SU-DHL-6 (cell line): ENCODE results near the gene PTPRE.

Source experiments
- H2AFZ ChIP-seq: fragments of 200-600 bp; sonication (generic); 2 replicates; pipeline ENCODE4 v1.6.1; 2014; ENCODE audit warnings: low read depth, mild to moderate bottlenecking, moderate library complexity, mixed read lengths, antibody characterized with exemption, low read length; ENCODE audit not compliant: severe bottlenecking
- H3F3A ChIP-seq: fragments of 200-600 bp; shearing (Covaris generic); 2 replicates; pipeline ENCODE4 v1.6.0; 2016; ENCODE audit warnings: antibody characterized with exemption, mild to moderate bottlenecking; ENCODE audit not compliant: insufficient read depth
- H3K27ac ChIP-seq: fragments of 200-600 bp; sonication (generic); 2 replicates; pipeline ENCODE4 v1.5.1; 2016; ENCODE audit warnings: low read depth, mild to moderate bottlenecking, low read length, moderate library complexity, mixed read lengths
- H3K27me3 ChIP-seq: fragments of 200-600 bp; sonication (generic), shearing (Covaris generic); 2 replicates; pipeline ENCODE4 v1.6.0; 2014; ENCODE audit warnings: mild to moderate bottlenecking, low read length
- H3K36me3 ChIP-seq: fragments of 200-600 bp; sonication (generic); 2 replicates; pipeline ENCODE4 v1.6.1; 2014; ENCODE audit warnings: mild to moderate bottlenecking, low read length, mixed read lengths
- H3K4me2 ChIP-seq: fragments of 300-600, 200-600 bp; shearing (Covaris generic), sonication (generic); 2 replicates; pipeline ENCODE4 v1.6.0; 2014; ENCODE audit warnings: low read length, low read depth, mild to moderate bottlenecking; ENCODE audit not compliant: poor library complexity, severe bottlenecking
- H3K4me3 ChIP-seq: fragments of 200-600 bp; sonication (generic); 2 replicates; pipeline ENCODE4 v1.5.1; 2014; ENCODE audit warnings: antibody characterized with exemption, low read length, mild to moderate bottlenecking, mixed read lengths; ENCODE audit not compliant: insufficient read depth, poor library complexity, severe bottlenecking
- H3K79me2 ChIP-seq: fragments of 200-600 bp; sonication (generic); 2 replicates; pipeline ENCODE4 v1.6.1; 2014; ENCODE audit warnings: mild to moderate bottlenecking, low read length, moderate library complexity; ENCODE audit not compliant: insufficient read depth
- H3K9ac ChIP-seq: fragments of 200-600 bp; sonication (generic); 2 replicates; pipeline ENCODE4 v1.7.0; 2014; ENCODE audit warnings: mild to moderate bottlenecking, low read length
- H3K9me2 ChIP-seq: fragments of 200-600 bp; sonication (generic); replicated peaks from 2 replicates; pipeline ENCODE4 v1.6.1; 2014; ENCODE audit warnings: low read length; ENCODE audit not compliant: insufficient read depth
- H3K9me3 ChIP-seq: fragments of 200-600 bp; sonication (generic); 2 replicates; pipeline ENCODE4 v1.6.1; 2014; ENCODE audit warnings: low read length, mixed read lengths; ENCODE audit not compliant: insufficient read depth
- H4K20me1 ChIP-seq: fragments of 200-600 bp; sonication (generic); 2 replicates; pipeline ENCODE4 v1.6.1; 2014; ENCODE audit warnings: low read depth, mild to moderate bottlenecking, antibody characterized with exemption, low read length, moderate library complexity, mixed read lengths
- CTCF ChIP-seq: fragments of 200-600 bp; sonication (generic); IDR thresholded peaks from one replicate; pipeline ENCODE4 v1.5.1; 2017; ENCODE audit warnings: antibody characterized with exemption, mild to moderate bottlenecking, low read length, moderate library complexity; ENCODE audit not compliant: insufficient read depth, poor library complexity, severe bottlenecking
- EZH2phosphoT487 ChIP-seq: fragments of 200-600 bp; sonication (generic), shearing (Covaris generic); conservative IDR thresholded peaks from 2 replicates; pipeline ENCODE4 v1.6.1; 2018; ENCODE audit warnings: mild to moderate bottlenecking, antibody characterized with exemption, low read length, moderate library complexity, mixed read lengths

PTPRE gene

GRCh38 chr10:128061306-128062300, 154.7 kb downstream of the PTPRE start:
- H3K4me2 ChIP-seq: no peak overlapping the region
- no peaks in the 10 kb centered on the region for H3K79me2 ChIP-seq
- H4K20me1 ChIP-seq: no peaks in the 10 kb centered on the region
- TF ChIP-seq EZH2phosphoT487: no peak
- no peak for TF ChIP-seq CTCF
- no peaks in the 10 kb centered on the region for H3K9me2 ChIP-seq
- H3K9me3 ChIP-seq: no peaks in the 10 kb centered on the region
- H2AFZ ChIP-seq: no peak overlapping the region
- no peaks in the 10 kb centered on the region for H3K27me3 ChIP-seq
- H3K27ac ChIP-seq: no peak overlapping the region
- peaks cover 6% of the 10 kb centered on the region; the same call in 1 of the 2 replicates for H3F3A ChIP-seq
- H3K9ac ChIP-seq: no peak overlapping the region
- no peaks in the 10 kb centered on the region for H3K36me3 ChIP-seq
- no peak overlapping the region for H3K4me3 ChIP-seq

GRCh38 chr10:128062331-128062880, 155.5 kb downstream of the PTPRE start:
- no peaks in the 10 kb centered on the region for H3K9me3 ChIP-seq
- H3K4me3 ChIP-seq: peak overlapping the region; percentile 12
- no peaks in the 10 kb centered on the region for H3K36me3 ChIP-seq
- no peaks in the 10 kb centered on the region for H4K20me1 ChIP-seq
- peaks cover 6% of the 10 kb centered on the region; the same call in 1 of the 2 replicates for H3F3A ChIP-seq
- H3K4me2 ChIP-seq: peak overlapping the region; percentile 56
- TF ChIP-seq EZH2phosphoT487 (no peak), CTCF (no peak)
- peak overlapping the region; percentile 4; the same call in 1 of the 2 replicates for H3K9ac ChIP-seq
- peak overlapping the region; percentile 52; the same call in 1 of the 2 replicates for H3K27ac ChIP-seq
- H3K27me3 ChIP-seq: no peaks in the 10 kb centered on the region
- peak overlapping the region; percentile 18 for H2AFZ ChIP-seq
- no peaks in the 10 kb centered on the region for H3K79me2 ChIP-seq
- no peaks in the 10 kb centered on the region for H3K9me2 ChIP-seq

- Histone ChIP-seq H3K4me2 (peak overlapping the region; percentile 56), H2AFZ (peak overlapping the region; percentile 18), H3K9ac (peak overlapping the region; percentile 11; the same call in 1 of the 2 replicates)
Measured at GRCh38 chr10:128062881-128063563, 156.1 kb downstream of the PTPRE start.

More at GRCh38 chr10:128062881-128063563, 156.1 kb downstream of the PTPRE start:
- H3F3A ChIP-seq: peaks cover 6% of the 10 kb centered on the region; the same call in 1 of the 2 replicates
- no peaks in the 10 kb centered on the region for H3K36me3 ChIP-seq
- H3K79me2 ChIP-seq: no peaks in the 10 kb centered on the region
- H3K9me2 ChIP-seq: no peaks in the 10 kb centered on the region
- no peaks in the 10 kb centered on the region for H3K9me3 ChIP-seq
- TF ChIP-seq CTCF (no peak), EZH2phosphoT487 (no peak)
- H3K27me3 ChIP-seq: no peaks in the 10 kb centered on the region
- peak overlapping the region; percentile 19 for H3K4me3 ChIP-seq
- no peaks in the 10 kb centered on the region for H4K20me1 ChIP-seq
- peak overlapping the region; percentile 52 for H3K27ac ChIP-seq
